ENCODE data around the gene DBNDD1.

The DBNDD1 gene

DNA sequence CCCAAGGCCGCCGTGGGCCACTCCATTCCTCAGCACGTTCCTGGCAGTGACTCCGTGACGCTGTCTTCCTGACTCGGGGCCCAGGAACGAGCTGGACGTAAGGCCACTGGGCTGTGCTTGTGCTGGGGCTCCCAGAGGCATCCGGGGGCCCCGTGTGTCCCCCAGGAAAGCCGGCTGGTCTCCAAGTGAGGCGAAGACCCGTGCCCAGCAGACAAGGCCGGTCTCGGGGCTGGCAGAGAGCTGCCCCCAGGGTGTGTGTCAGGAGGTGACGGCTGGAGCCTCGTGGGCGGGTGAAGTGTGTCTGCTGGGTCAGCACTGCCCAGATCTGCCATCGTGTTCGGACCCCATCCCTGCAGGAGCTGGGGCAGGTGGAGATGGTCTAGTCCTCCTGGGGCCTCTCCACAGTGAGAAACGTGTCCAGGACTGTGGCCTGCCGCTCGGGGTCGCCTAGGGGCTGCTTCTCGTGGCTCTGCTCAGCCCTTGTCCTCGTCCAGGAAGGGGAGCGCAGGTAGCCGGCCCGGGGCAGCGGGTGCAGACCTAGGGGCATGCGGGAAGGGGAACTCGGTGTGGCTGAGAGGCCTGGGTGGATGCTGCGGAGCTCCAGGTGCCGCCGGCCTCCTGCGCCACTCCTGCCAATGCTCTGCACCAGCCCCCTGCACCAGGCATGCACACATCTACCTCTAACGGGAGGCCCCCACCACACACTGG, 13.1 kb downstream of the DBNDD1 start:
- DNase-seq (ENCODE audit: low read depth): no peak
- no peak overlapping the region for H3K4me3 ChIP-seq (ENCODE audit: low read depth, low read length)
- TF ChIP-seq, protein P1, sequence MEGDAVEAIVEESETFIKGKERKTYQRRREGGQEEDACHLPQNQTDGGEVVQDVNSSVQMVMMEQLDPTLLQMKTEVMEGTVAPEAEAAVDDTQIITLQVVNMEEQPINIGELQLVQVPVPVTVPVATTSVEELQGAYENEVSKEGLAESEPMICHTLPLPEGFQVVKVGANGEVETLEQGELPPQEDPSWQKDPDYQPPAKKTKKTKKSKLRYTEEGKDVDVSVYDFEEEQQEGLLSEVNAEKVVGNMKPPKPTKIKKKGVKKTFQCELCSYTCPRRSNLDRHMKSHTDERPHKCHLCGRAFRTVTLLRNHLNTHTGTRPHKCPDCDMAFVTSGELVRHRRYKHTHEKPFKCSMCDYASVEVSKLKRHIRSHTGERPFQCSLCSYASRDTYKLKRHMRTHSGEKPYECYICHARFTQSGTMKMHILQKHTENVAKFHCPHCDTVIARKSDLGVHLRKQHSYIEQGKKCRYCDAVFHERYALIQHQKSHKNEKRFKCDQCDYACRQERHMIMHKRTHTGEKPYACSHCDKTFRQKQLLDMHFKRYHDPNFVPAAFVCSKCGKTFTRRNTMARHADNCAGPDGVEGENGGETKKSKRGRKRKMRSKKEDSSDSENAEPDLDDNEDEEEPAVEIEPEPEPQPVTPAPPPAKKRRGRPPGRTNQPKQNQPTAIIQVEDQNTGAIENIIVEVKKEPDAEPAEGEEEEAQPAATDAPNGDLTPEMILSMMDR (IDR thresholded peaks at IDR 0.05; ENCODE audit: insufficient read depth, low read depth, low read length, missing control alignments): no peak

DNA sequence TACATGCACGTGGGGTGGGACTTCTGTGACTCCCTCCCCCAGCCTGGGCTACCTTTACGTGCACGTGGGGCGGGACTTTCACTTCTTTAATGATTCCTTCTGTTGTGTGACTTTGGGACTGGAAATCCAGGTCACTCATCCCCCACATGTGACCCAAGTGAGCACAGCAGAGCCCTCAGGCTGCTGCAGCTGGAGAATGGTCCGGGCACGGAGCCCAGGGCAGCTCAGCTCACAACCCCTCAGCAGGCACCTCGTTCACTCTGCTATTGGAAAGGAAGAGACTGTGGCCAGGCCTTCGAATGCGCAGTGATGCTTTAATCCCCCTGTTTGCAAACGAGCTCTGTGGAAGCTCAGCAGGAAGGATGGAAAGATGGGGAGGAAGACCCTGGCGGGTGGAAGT, 14.7 kb downstream of the DBNDD1 start:
- no peak for DNase-seq (ENCODE audit: low read depth)
- H3K4me3 ChIP-seq (ENCODE audit: low read depth, low read length): no peak overlapping the region
- TF ChIP-seq, protein P1 (IDR thresholded peaks at IDR 0.05; ENCODE audit: insufficient read depth, low read depth, low read length, missing control alignments): no peak

DNA sequence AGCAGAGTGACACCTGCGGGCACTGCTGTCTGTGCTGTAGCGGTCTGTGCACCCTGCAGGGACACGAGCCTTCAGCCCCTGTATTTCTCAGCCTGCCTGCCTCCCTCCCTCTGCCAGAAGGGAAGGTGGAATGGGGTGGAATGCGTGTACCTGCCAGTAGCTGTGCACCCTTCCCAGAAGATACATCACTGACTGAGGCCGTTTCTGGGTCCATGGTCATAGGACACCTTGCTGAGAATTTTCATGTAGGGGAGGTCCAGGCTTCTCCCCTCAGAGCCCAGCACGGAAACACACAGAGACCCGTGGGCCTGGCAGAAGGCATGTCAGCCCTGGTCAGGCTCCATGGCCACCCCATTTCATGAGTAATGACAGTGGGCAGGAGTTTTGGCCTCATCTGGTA, 16.5 kb downstream of the DBNDD1 start:
- no peak for DNase-seq (ENCODE audit: low read depth)
- TF ChIP-seq, protein P1 (IDR thresholded peaks at IDR 0.05; ENCODE audit: insufficient read depth, low read depth, low read length, missing control alignments): no peak
- H3K4me3 ChIP-seq (ENCODE audit: low read depth, low read length): no peak overlapping the region

DNA sequence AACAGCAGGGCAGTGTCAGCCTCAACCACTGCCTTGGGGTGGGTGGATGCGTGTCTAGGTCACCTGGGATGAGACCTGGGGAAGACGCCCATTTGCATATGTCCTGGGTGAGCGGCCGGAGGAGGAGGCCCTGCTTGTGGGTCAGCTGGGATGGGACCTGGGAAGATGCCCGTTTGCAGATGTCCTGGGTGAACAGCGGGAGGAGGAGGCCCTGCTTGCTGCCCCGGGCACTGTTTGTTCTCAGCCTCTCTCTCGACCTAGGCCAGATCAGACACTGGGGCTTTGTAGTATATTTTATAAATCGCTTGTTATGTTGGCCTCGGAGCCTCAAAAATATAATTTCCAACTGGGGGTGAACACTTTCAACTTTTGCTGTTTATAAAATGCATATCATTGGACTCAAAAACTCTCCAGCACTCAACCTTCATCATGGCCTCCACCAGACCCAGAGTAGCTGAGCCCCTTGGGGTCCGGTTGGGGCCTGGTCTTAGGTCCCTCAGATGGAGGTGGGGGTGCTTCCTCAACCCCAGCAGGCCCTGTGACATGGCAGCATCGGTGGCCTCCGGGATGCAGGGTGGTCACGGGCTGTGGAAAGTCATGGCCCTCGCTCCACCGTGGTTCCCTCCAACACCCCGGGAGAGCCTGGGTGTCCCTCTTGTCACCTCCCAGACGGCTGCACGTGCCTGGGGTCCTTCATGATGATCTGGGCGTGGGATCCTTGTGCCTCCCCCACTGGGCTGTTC, 17.3 kb downstream of the DBNDD1 start:
- H3K4me3 ChIP-seq (ENCODE audit: low read depth, low read length): no peak overlapping the region
- no peak for DNase-seq (ENCODE audit: low read depth)
- TF ChIP-seq, protein P1 (IDR thresholded peaks at IDR 0.05; ENCODE audit: insufficient read depth, low read depth, low read length, missing control alignments): no peak

DNA sequence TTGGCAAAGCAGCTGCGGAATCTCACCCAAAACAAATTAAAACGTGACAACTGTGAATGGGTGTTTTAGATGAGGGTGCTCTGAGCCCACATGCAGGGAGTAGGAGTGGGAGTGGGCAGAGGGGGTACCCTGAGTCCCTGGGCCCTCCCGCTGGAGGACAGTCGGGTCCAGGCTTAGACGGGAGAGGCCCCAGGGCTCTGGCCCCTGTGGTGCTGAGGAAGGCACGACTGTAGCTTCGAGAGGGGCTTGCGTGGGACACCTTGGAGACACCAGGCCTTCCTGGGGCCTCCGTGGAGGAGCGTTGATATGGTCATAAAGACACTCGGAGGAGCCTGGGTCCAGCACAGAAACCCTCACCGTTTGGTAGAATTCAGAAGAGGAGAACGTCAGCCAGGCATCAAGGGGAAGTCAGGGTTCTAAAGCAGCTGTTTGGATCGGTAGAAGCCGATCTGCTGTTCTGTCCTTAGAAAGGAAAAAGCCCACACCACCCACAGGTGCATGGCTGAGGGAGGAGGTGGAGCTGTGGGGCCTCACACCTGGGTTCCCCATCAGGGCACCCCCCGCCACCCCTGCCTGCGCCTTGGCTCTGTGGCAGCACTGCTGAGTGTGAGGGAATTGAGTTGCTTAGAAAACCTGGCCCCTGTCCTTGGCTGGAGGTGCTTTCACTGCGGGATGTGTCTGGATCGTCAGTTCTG, 18.4 kb downstream of the DBNDD1 start:
- no peak overlapping the region for H3K4me3 ChIP-seq (ENCODE audit: low read depth, low read length)
- DNase-seq (ENCODE audit: low read depth): no peak
- TF ChIP-seq, protein P1 (IDR thresholded peaks at IDR 0.05; ENCODE audit: insufficient read depth, low read depth, low read length, missing control alignments): no peak

DNA sequence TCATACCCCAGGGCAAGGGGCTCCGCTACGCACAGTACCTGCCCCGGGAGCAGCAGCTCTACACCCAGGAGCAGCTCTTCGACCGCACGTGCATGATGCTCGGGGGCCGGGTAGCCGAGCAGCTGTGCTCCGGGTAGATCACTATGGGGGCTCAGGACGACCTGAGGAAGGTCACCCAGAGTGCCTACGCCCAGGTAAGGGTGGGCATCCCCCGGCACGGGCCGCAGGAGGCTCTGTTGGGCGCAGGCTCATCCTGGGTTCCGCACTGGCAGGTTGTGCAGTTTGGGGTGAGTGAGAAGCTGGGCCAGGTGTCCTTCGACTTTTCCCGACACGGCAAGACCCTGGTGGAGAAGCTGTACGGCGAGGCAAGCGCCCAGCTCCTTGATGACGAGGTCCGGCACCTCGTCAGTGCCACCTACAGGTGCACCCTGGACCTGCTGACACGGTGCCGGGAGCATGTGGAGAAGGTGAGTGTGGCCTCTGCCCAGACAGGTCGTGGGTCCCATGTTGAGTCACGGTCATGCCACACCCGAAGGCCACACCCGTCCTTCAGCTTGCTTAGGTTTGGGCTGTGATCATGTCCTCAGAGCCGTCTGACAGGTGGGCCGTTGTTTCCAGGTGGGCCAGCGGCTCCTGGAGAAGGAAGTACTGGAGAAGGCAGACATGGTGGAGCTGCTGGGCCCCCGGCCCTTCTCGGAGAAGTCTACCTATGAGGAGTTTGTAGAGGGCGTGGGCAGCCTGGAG, 19.3 kb downstream of the DBNDD1 start:
- TF ChIP-seq, protein P1 (IDR thresholded peaks at IDR 0.05; ENCODE audit: insufficient read depth, low read depth, low read length, missing control alignments): no peak
- DNase-seq (ENCODE audit: low read depth): no peak
- H3K4me3 ChIP-seq (ENCODE audit: low read depth, low read length): no peak overlapping the region
